ENCODE measurements around the gene PJVK.

DNA sequence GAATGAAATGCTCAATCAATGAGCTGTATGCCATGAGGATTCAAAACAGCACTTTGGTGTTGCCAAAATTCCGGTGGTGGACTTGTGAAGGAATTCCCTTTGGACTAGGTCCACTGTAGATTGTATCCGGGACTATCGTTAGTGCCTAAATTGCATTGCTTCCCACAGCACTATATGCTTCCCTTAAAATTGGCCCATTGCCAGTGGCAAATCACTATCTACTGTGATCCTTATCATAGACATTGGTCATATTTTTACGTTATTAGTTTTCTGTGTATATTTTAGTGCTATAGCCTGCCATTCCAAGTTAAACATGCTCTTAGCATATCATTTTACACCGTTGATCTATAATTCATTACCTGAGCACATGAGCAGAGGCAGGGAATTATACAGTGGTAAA is 1.7 kb downstream of the PJVK start:
- no peak for TF ChIP-seq POLR2A (IDR thresholded peaks at IDR 0.05; ENCODE audit: low read depth, low read length)
- TF ChIP-seq JUN (IDR thresholded peaks at IDR 0.05; ENCODE audit: borderline replicate concordance, insufficient read depth, insufficient read length, low read depth) = no peak
- no peak for TF ChIP-seq EZH2 (IDR thresholded peaks at IDR 0.05; ENCODE audit: borderline replicate concordance, low read depth, low read length, severe bottlenecking)
- TF ChIP-seq, protein P1, sequence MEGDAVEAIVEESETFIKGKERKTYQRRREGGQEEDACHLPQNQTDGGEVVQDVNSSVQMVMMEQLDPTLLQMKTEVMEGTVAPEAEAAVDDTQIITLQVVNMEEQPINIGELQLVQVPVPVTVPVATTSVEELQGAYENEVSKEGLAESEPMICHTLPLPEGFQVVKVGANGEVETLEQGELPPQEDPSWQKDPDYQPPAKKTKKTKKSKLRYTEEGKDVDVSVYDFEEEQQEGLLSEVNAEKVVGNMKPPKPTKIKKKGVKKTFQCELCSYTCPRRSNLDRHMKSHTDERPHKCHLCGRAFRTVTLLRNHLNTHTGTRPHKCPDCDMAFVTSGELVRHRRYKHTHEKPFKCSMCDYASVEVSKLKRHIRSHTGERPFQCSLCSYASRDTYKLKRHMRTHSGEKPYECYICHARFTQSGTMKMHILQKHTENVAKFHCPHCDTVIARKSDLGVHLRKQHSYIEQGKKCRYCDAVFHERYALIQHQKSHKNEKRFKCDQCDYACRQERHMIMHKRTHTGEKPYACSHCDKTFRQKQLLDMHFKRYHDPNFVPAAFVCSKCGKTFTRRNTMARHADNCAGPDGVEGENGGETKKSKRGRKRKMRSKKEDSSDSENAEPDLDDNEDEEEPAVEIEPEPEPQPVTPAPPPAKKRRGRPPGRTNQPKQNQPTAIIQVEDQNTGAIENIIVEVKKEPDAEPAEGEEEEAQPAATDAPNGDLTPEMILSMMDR (IDR thresholded peaks at IDR 0.05; ENCODE audit: extremely low read depth in 1 of 2, insufficient read depth in 1 of 2, low read depth in 1 of 2, low read length in 2 of 2) = no peak
- no peak for TF ChIP-seq POLR2AphosphoS5 (IDR thresholded peaks at IDR 0.05; ENCODE audit: insufficient read depth, low read depth, low read length)
- no peak for TF ChIP-seq MYC (IDR thresholded peaks at IDR 0.05; ENCODE audit: low read depth, low read length)
- TF ChIP-seq, protein P2, sequence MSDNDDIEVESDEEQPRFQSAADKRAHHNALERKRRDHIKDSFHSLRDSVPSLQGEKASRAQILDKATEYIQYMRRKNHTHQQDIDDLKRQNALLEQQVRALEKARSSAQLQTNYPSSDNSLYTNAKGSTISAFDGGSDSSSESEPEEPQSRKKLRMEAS (IDR thresholded peaks at IDR 0.05; ENCODE audit: insufficient read depth, insufficient read length) = no peak
